Measurements from ENCODE around the gene STK11IP. TPM values are rescaled to one million over a fixed set of nuclear protein-coding genes. Genes with fewer than 3 reads are reported as not detected.

STK11IP gene
- total RNA-seq, 2 experiments from 2014 or later, result 23.9 to 27.2 TPM

DNA sequence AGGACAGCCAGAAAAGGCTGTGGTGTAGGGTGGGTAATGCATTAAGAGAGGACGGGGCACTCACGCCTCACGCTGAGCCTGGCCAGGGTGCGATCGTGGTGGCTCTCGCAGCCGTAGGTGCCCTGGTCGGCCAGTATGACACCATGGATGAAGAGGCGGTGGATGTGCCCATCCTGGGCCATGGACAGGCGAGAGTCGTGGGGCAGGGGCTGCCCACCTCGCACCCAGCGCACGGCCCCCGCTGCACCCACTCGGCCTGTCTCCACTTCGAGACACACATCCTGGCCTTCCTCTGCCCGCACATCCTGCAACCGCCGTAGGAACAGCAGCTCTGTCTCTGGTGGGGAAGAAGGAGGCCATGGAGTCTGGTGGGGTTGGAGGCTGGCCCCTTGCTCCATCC is 41.7 kb upstream of the STK11IP start:
- ChIA-PET POLR2A (no interaction called here), CTCF (interaction anchor here (0.6 kb wide), 1 partner anchor 60 kb away, joined by 3 read pairs; a partner anchor contains a TSS)
- TF ChIP-seq CTCF (IDR thresholded peaks at IDR 0.05), result no peak
- Mint-ChIP-seq H3K27me3 (peaks cover 50% of the 10 kb centered on the region), H3K27ac (no peak overlapping the region), H3K36me3 (ENCODE audit: low read depth) (no peaks in the 10 kb centered on the region), H3K9me3 (no peaks in the 10 kb centered on the region), H3K4me3 (no peak overlapping the region), H3K4me1 (ENCODE audit: low read depth) (peaks cover 17% of the 10 kb centered on the region)
- H3K27me3 ChIP-seq (ENCODE audit: control insufficient read depth in 1 of 2, insufficient read depth in 2 of 2, low read length in 2 of 2), result peaks cover 35 to 46% of the 10 kb centered on the region in 2 experiments
- intact Hi-C loops (cut with DNase I, micrococcal nuclease), result no loop called here
- ATAC-seq (ENCODE audit: poor library complexity) (no peak), DNase-seq (no peak)
- no peaks in the 10 kb centered on the region for H3K36me3 ChIP-seq (ENCODE audit: insufficient read depth, low read length)
- H3K27ac ChIP-seq (ENCODE audit: low read depth in 1 of 2, low read length in 2 of 2), result no peak overlapping the region
- H3K4me3 ChIP-seq (ENCODE audit: low read length), result no peak overlapping the region
- peaks cover 0 to 26% of the 10 kb centered on the region in 2 experiments for H3K9me3 ChIP-seq (ENCODE audit: control insufficient read depth in 1 of 2, insufficient read depth in 1 of 2, low read length in 2 of 2)
- peaks cover 24% of the 10 kb centered on the region for H3K4me1 ChIP-seq (ENCODE audit: insufficient read depth, low read length)

DNA sequence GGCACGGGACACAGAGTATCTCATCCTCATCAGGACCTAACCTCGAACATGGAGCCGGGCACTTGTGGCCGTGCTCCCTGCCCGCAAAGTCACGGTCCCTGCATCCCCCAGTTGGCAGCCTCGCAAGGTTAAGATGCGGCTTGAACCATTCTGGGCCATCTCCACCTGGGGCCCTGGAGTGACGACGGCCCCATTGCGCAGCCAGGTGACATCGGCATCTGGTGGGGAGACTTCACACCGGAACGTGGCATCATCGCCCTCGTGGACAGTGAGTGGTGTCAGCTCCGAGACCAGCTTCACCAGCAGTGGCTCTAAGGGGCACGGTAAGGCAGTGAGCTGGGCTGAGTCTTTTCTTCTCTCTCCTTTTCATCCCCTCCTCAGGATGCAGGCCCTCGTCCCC is 41.2 kb upstream of the STK11IP start:
- peaks cover 22% of the 10 kb centered on the region for H3K4me1 ChIP-seq (ENCODE audit: insufficient read depth, low read length)
- H3K36me3 Mint-ChIP-seq (ENCODE audit: low read depth), result no peaks in the 10 kb centered on the region
- CTCF ChIA-PET, result interaction anchor here (0.6 kb wide), 1 partner anchor 61 kb away, joined by 3 read pairs; a partner anchor contains a TSS
- peaks cover 0 to 24% of the 10 kb centered on the region in 2 experiments for H3K9me3 ChIP-seq (ENCODE audit: control insufficient read depth in 1 of 2, insufficient read depth in 1 of 2, low read length in 2 of 2)
- peak overlapping the region; percentile 7 for H3K4me3 Mint-ChIP-seq
- peaks cover 32 to 42% of the 10 kb centered on the region in 2 experiments for H3K27me3 ChIP-seq (ENCODE audit: control insufficient read depth in 1 of 2, insufficient read depth in 2 of 2, low read length in 2 of 2)
- peaks cover 52% of the 10 kb centered on the region for H3K27me3 Mint-ChIP-seq
- H3K9me3 Mint-ChIP-seq, result no peaks in the 10 kb centered on the region
- DNase-seq (no peak), ATAC-seq (ENCODE audit: poor library complexity) (no peak)
- TF ChIP-seq CTCF (IDR thresholded peaks at IDR 0.05), result no peak
- POLR2A ChIA-PET, result no interaction called here
- no peaks in the 10 kb centered on the region for H3K36me3 ChIP-seq (ENCODE audit: insufficient read depth, low read length)
- intact Hi-C loops (cut with DNase I, micrococcal nuclease), result no loop called here
- H3K4me1 Mint-ChIP-seq (ENCODE audit: low read depth), result peaks cover 17% of the 10 kb centered on the region
- H3K27ac ChIP-seq (ENCODE audit: low read depth in 1 of 2, low read length in 2 of 2), result no peak overlapping the region
- no peak overlapping the region for H3K4me3 ChIP-seq (ENCODE audit: low read length)
- H3K27ac Mint-ChIP-seq, result no peak overlapping the region

GRCh38 chr2:219557320-219557719 is 40.3 kb upstream of the STK11IP start:
- POLR2A ChIA-PET, result no interaction called here
- Mint-ChIP-seq H3K27ac (no peak overlapping the region), H3K4me1 (ENCODE audit: low read depth) (peaks cover 11% of the 10 kb centered on the region), H3K4me3 (no peak overlapping the region), H3K36me3 (ENCODE audit: low read depth) (no peaks in the 10 kb centered on the region), H3K9me3 (no peaks in the 10 kb centered on the region), H3K27me3 (peaks cover 49% of the 10 kb centered on the region)
- Histone ChIP-seq H3K9me3 (ENCODE audit: control insufficient read depth in 1 of 2, insufficient read depth in 1 of 2, low read length in 2 of 2) (peaks cover 0 to 17% of the 10 kb centered on the region in 2 experiments), H3K36me3 (ENCODE audit: insufficient read depth, low read length) (no peaks in the 10 kb centered on the region), H3K4me1 (ENCODE audit: insufficient read depth, low read length) (peaks cover 14% of the 10 kb centered on the region), H3K4me3 (ENCODE audit: low read length) (no peak overlapping the region), H3K27ac (ENCODE audit: low read depth in 1 of 2, low read length in 2 of 2) (no peak overlapping the region), H3K27me3 (ENCODE audit: control insufficient read depth in 1 of 2, insufficient read depth in 2 of 2, low read length in 2 of 2) (peaks cover 27 to 33% of the 10 kb centered on the region in 2 experiments)
- CTCF ChIA-PET, result no interaction called here
- DNase-seq, result no peak
- intact Hi-C loops (cut with DNase I, micrococcal nuclease), result no loop called here
- TF ChIP-seq CTCF (IDR thresholded peaks at IDR 0.05), result no peak
- ATAC-seq (ENCODE audit: poor library complexity), result no peak
